B cell (primary cell): ENCODE data around the gene ARHGAP26.

Experiments used
- EZH2 ChIP-seq: IDR thresholded peaks from 2 replicates; pipeline ENCODE4 v1.6.1; 2012; ENCODE audit warnings: borderline replicate concordance, low read depth, mild to moderate bottlenecking, moderate library complexity, low read length; ENCODE audit not compliant: insufficient read depth, poor library complexity, severe bottlenecking
- TF ChIP-seq, protein P1 (sequence below): fragments of 200-600 bp; IDR thresholded peaks from one replicate; pipeline ENCODE4 v1.8.0; 2022; ENCODE audit warnings: antibody characterized with exemption, mild to moderate bottlenecking

GRCh38 chr5:143045062-143045461 is 274.9 kb downstream of the ARHGAP26 start:
- TF ChIP-seq, protein P1, sequence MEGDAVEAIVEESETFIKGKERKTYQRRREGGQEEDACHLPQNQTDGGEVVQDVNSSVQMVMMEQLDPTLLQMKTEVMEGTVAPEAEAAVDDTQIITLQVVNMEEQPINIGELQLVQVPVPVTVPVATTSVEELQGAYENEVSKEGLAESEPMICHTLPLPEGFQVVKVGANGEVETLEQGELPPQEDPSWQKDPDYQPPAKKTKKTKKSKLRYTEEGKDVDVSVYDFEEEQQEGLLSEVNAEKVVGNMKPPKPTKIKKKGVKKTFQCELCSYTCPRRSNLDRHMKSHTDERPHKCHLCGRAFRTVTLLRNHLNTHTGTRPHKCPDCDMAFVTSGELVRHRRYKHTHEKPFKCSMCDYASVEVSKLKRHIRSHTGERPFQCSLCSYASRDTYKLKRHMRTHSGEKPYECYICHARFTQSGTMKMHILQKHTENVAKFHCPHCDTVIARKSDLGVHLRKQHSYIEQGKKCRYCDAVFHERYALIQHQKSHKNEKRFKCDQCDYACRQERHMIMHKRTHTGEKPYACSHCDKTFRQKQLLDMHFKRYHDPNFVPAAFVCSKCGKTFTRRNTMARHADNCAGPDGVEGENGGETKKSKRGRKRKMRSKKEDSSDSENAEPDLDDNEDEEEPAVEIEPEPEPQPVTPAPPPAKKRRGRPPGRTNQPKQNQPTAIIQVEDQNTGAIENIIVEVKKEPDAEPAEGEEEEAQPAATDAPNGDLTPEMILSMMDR, result no peak
- TF ChIP-seq EZH2, result no peak
